OCI-LY1 (cell line): ENCODE data around the gene ZNF554.

Source experiments
- H2AFZ ChIP-seq: fragments of 200-600 bp; sonication (generic), shearing (Covaris generic); 2 replicates; pipeline ENCODE4 v1.6.0; 2014; ENCODE audit warnings: antibody characterized with exemption, mild to moderate bottlenecking, low read length
- H3F3A ChIP-seq: fragments of 200-600 bp; sonication (generic), shearing (Covaris generic); 2 replicates; pipeline ENCODE4 v1.6.0; 2014; ENCODE audit warnings: mild to moderate bottlenecking, antibody characterized with exemption, low read length, moderate library complexity; ENCODE audit not compliant: insufficient read depth
- H3K27ac ChIP-seq: fragments of 200-600 bp; sonication (generic); 2 replicates; pipeline ENCODE4 v1.5.1; 2014; ENCODE audit warnings: low read length, mixed run types, mild to moderate bottlenecking, low read depth; ENCODE audit not compliant: poor library complexity, severe bottlenecking
- H3K27me3 ChIP-seq: fragments of 200-600 bp; sonication (generic); 2 replicates; pipeline ENCODE4 v1.6.0; 2014; ENCODE audit warnings: antibody characterized with exemption, mild to moderate bottlenecking, low read length, moderate library complexity; ENCODE audit not compliant: insufficient read depth
- H3K36me3 ChIP-seq: fragments of 200-600 bp; sonication (generic); 2 replicates; pipeline ENCODE4 v1.6.1; 2014; ENCODE audit warnings: mild to moderate bottlenecking, antibody characterized with exemption, low read length, moderate library complexity, mixed read lengths; ENCODE audit not compliant: insufficient read depth
- H3K4me1 ChIP-seq: fragments of 200-600 bp; sonication (generic); 2 replicates; pipeline ENCODE4 v1.5.1; 2014; ENCODE audit warnings: mild to moderate bottlenecking, low read length, moderate library complexity; ENCODE audit not compliant: insufficient read depth, severe bottlenecking
- H3K4me2 ChIP-seq: fragments of 200-600 bp; sonication (generic), shearing (Covaris generic); 2 replicates; pipeline ENCODE4 v1.6.1; 2014; ENCODE audit warnings: low read length
- H3K4me3 ChIP-seq: fragments of 200-600 bp; sonication (generic); 2 replicates; pipeline ENCODE4 v1.5.1; 2014; ENCODE audit warnings: low read length, low read depth, mild to moderate bottlenecking, mixed read lengths; ENCODE audit not compliant: poor library complexity, severe bottlenecking
- H3K79me2 ChIP-seq: fragments of 200-600 bp; shearing (Covaris generic); 2 replicates; pipeline ENCODE4 v1.6.1; 2016; ENCODE audit warnings: mixed run types, low read length, mixed read lengths; ENCODE audit not compliant: insufficient read depth
- H3K9ac ChIP-seq: fragments of 200-600 bp; sonication (generic), shearing (Covaris generic); 2 replicates; pipeline ENCODE4 v1.6.1; 2014; ENCODE audit warnings: mild to moderate bottlenecking, low read length, mixed read lengths
- H3K9me2 ChIP-seq: fragments of 200-600 bp; sonication (generic), shearing (Covaris generic); 2 replicates; pipeline ENCODE4 v1.6.1; 2014; ENCODE audit warnings: low read depth, mild to moderate bottlenecking, low read length, mixed read lengths
- H3K9me3 ChIP-seq: fragments of 200-600 bp; shearing (Covaris generic); 2 replicates; pipeline ENCODE4 v1.6.1; 2014; ENCODE audit warnings: low read length, mixed read lengths
- H4K20me1 ChIP-seq: fragments of 200-600 bp; sonication (generic), shearing (Covaris generic); 2 replicates; pipeline ENCODE4 v1.6.0; 2016; ENCODE audit warnings: mild to moderate bottlenecking, low read length; ENCODE audit not compliant: insufficient read depth
- EZH2 ChIP-seq: fragments of 200-600 bp; sonication (generic), shearing (Covaris generic); IDR thresholded peaks from 2 replicates; pipeline ENCODE4 v1.8.0; 2017; ENCODE audit warnings: borderline replicate concordance, mixed run types, mild to moderate bottlenecking, antibody characterized with exemption, low read length, moderate library complexity, mixed read lengths
- TF ChIP-seq, protein P1 (sequence below): fragments of 200-600 bp; sonication (generic), shearing (Covaris generic); IDR thresholded peaks from 2 replicates; pipeline ENCODE4 v1.5.1; 2017; ENCODE audit warnings: mild to moderate bottlenecking, antibody characterized with exemption, low read length, moderate library complexity, mixed read lengths

The ZNF554 gene

DNA sequence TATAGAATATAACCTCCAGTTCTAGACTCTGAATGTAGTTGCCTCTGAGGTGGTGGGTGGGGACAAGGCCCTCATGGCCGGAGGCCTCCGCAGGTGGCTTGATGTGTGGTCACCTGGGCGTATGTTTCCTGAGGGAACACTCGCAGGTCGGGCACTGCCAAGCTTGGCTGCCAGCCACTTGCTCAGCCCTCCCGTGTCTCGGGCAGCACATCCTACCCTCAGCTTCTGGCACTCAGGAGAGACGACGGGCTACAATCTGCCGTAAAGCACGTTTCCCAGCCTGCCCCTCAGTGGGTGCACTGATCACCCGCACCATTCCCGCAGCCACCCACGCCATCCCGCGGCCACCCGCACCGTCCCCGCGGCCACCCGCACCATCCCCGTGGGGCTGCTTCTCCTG is 19.2 kb upstream of the ZNF554 start:
- H3K27me3 ChIP-seq, result no peaks in the 10 kb centered on the region
- no peak overlapping the region for H3K4me3 ChIP-seq
- peaks cover 96% of the 10 kb centered on the region for H3K36me3 ChIP-seq
- no peak overlapping the region for H2AFZ ChIP-seq
- H3K27ac ChIP-seq, result no peak overlapping the region
- TF ChIP-seq, protein P1, sequence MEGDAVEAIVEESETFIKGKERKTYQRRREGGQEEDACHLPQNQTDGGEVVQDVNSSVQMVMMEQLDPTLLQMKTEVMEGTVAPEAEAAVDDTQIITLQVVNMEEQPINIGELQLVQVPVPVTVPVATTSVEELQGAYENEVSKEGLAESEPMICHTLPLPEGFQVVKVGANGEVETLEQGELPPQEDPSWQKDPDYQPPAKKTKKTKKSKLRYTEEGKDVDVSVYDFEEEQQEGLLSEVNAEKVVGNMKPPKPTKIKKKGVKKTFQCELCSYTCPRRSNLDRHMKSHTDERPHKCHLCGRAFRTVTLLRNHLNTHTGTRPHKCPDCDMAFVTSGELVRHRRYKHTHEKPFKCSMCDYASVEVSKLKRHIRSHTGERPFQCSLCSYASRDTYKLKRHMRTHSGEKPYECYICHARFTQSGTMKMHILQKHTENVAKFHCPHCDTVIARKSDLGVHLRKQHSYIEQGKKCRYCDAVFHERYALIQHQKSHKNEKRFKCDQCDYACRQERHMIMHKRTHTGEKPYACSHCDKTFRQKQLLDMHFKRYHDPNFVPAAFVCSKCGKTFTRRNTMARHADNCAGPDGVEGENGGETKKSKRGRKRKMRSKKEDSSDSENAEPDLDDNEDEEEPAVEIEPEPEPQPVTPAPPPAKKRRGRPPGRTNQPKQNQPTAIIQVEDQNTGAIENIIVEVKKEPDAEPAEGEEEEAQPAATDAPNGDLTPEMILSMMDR, result no peak
- no peak for TF ChIP-seq EZH2
- H3F3A ChIP-seq, result no peaks in the 10 kb centered on the region
- no peaks in the 10 kb centered on the region for H3K79me2 ChIP-seq
- H3K4me2 ChIP-seq, result no peak overlapping the region
- H3K9me3 ChIP-seq, result no peaks in the 10 kb centered on the region
- H3K4me1 ChIP-seq, result no peaks in the 10 kb centered on the region
- H3K9me2 ChIP-seq, result no peaks in the 10 kb centered on the region
- no peak overlapping the region for H3K9ac ChIP-seq
- H4K20me1 ChIP-seq, result no peaks in the 10 kb centered on the region

DNA sequence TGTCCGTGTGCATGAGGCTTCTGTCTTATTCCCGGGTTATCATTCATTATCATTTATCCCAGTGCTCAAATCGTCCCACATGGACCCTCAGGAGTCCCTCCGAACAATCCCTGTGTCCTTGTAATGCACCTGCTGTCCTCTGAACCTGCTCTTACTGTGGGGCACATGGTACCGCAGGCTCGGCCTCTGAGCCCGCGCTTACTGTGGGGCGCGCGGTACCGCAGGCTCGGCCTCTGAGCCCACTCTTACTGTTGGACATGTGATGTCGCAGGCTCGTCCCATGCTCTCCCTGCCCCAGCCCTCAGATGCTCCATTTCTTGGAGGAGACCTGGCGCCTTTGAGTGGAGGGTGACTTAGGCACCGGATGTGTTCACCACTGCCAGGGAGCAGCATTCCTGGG is 16.8 kb upstream of the ZNF554 start:
- Histone ChIP-seq H3K9me2 (no peaks in the 10 kb centered on the region), H3K4me1 (no peaks in the 10 kb centered on the region), H3K36me3 (peaks cover 93% of the 10 kb centered on the region), H4K20me1 (no peaks in the 10 kb centered on the region), H3K4me3 (no peak overlapping the region), H3K4me2 (no peak overlapping the region), H3K9me3 (no peaks in the 10 kb centered on the region), H3K79me2 (no peaks in the 10 kb centered on the region), H3K27ac (no peak overlapping the region), H3F3A (no peaks in the 10 kb centered on the region), H3K27me3 (no peaks in the 10 kb centered on the region), H3K9ac (no peak overlapping the region), H2AFZ (no peak overlapping the region)
- TF ChIP-seq EZH2, result no peak
- TF ChIP-seq, protein P1, result no peak

DNA sequence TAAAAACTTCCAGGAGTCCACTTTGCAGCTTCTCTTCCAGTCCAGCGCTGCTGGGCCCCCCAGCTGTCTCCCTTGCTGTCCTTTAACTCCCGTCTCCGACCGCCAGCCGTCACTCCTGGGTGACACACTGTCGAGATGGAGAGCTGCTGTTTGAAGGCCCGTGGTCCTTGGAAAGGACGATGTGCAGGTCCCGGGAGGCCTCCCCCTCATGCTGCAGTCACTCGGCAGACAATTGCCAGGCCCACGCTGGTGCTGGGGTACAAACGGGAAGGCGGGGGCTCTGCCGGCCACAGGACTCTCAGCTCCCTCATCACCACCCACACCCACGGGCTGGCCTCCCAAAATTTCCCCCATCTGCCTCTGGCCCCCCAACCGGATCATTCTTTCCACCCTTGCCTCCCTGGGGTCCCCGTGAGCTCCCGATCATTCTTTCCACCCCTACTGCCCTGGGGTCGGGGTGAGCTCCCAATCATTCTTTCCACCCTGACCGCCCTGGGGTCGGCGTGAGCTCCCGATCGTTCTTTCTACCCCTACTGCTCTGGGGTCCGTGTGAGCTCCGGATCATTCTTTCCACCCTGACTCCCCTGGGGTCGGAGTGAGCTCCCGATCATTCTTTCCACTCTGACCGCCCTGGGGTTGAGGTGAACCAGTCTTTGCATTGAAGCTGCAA is 16.0 kb upstream of the ZNF554 start:
- Histone ChIP-seq H3K36me3 (peaks cover 95% of the 10 kb centered on the region), H3K4me2 (no peak overlapping the region), H3K9me2 (no peaks in the 10 kb centered on the region), H3K79me2 (no peaks in the 10 kb centered on the region), H3K27me3 (no peaks in the 10 kb centered on the region), H3K9ac (no peak overlapping the region), H3K9me3 (no peaks in the 10 kb centered on the region), H2AFZ (no peak overlapping the region), H3F3A (no peaks in the 10 kb centered on the region), H4K20me1 (no peaks in the 10 kb centered on the region), H3K27ac (no peak overlapping the region), H3K4me3 (no peak overlapping the region), H3K4me1 (no peaks in the 10 kb centered on the region)
- TF ChIP-seq EZH2, result no peak
- TF ChIP-seq, protein P1, result no peak
